Umbilical cord (tissue), 2 donors: ENCODE results near the gene GPR161. TPM values are rescaled to one million over a fixed set of nuclear protein-coding genes. Genes with fewer than 3 reads are reported as not detected.
"Not testable (repeated sequence)": the region's sequence is repeated elsewhere in the genome, so short reads cannot be mapped to it uniquely, and the experiment has no call there.

ENCODE experiments used
- DNase-seq: peaks from one replicate; pipeline ENCODE4 v3.0.0-alpha.2; 2015; ENCODE audit warnings: low spot score
- total RNA-seq: library from RNA; depleted of rRNA; stranded (reverse); fragments of >200 nt; gene quantifications from one replicate; pipeline ENCODE4 v1.2.3, GENCODE V29; 2014; ENCODE audit warnings: low replicate concordance; ENCODE audit not compliant: insufficient read depth

GPR161 gene
- total RNA-seq, 1 donor from 2014 or later, result 20.0 TPM

- DNase-seq, result no peak
Observed at GRCh38 chr1:168088511-168089325, 48.0 kb downstream of the GPR161 start.

- DNase-seq, result no peak
Observed at GRCh38 chr1:168087696-168088095, 49.0 kb downstream of the GPR161 start.

- no peak for DNase-seq
Observed at GRCh38 chr1:168086438-168086837, 50.3 kb downstream of the GPR161 start.

GRCh38 chr1:168085401-168085872 lies 51.3 kb downstream of the GPR161 start:
- no peak for DNase-seq

GRCh38 chr1:168084396-168085231 lies 52.1 kb downstream of the GPR161 start:
- peak; percentile 16 for DNase-seq

- no peak for DNase-seq
Observed at GRCh38 chr1:168083456-168084325, 53.0 kb downstream of the GPR161 start.

GRCh38 chr1:168082008-168082876 lies 54.5 kb downstream of the GPR161 start:
- peak; percentile 77 for DNase-seq

GRCh38 chr1:168081373-168082007 lies 55.2 kb downstream of the GPR161 start:
- DNase-seq, result no peak

GRCh38 chr1:168079761-168080160 lies 57.0 kb downstream of the GPR161 start:
- no peak for DNase-seq

GRCh38 chr1:168069384-168069783 lies 67.3 kb downstream of the GPR161 start:
- no peak for DNase-seq

- no peak for DNase-seq
Observed at GRCh38 chr1:168065506-168065905, 71.2 kb downstream of the GPR161 start.

- no peak for DNase-seq
Observed at GRCh38 chr1:168064216-168064615, 72.5 kb downstream of the GPR161 start.

- no peak for DNase-seq
Observed at GRCh38 chr1:168057921-168058320, 78.8 kb downstream of the GPR161 start.

GRCh38 chr1:168057355-168057754 lies 79.4 kb downstream of the GPR161 start:
- no peak for DNase-seq

GRCh38 chr1:168056152-168056551 lies 80.6 kb downstream of the GPR161 start:
- DNase-seq, result not testable (repeated sequence)

- DNase-seq, result no peak
Observed at GRCh38 chr1:168054117-168054516, 82.6 kb downstream of the GPR161 start.

- DNase-seq, result no peak
Observed at GRCh38 chr1:168053681-168054080, 83.0 kb downstream of the GPR161 start.

- no peak for DNase-seq
Observed at GRCh38 chr1:168050880-168051279, 85.8 kb downstream of the GPR161 start.

GRCh38 chr1:168050307-168050706 lies 86.4 kb downstream of the GPR161 start:
- DNase-seq, result no peak

GRCh38 chr1:168045311-168045710 lies 91.4 kb downstream of the GPR161 start:
- DNase-seq, result no peak
